Transverse colon (tissue), 4 donors: ENCODE measurements around the gene SCAP. TPM values are rescaled to one million over a fixed set of nuclear protein-coding genes. Genes with fewer than 3 reads are reported as not detected.

ENCODE experiments used
- DNase-seq: peaks from one replicate; pipeline ENCODE4 v3.0.0-alpha.2; 2019
- H3K27ac ChIP-seq, 4 donors: fragments of 200-600 bp; sonication (generic); 2 replicates each; pipeline ENCODE4 v1.5.1; 2016 to 2018; ENCODE audit warnings: inconsistent platforms in 4 of 4
- H3K27me3 ChIP-seq: fragments of 200-600 bp; sonication (generic); 2 replicates; pipeline ENCODE4 v1.5.1; 2017; ENCODE audit warnings: inconsistent platforms
- H3K36me3 ChIP-seq, 4 donors: fragments of 200-600 bp; sonication (generic); 2 replicates each; pipeline ENCODE4 v1.5.1; 2017 to 2019; ENCODE audit warnings: inconsistent platforms in 4 of 4
- H3K4me1 ChIP-seq, 4 donors: fragments of 200-600 bp; sonication (generic); 2 replicates each; pipeline ENCODE4 v1.5.1; 2017 to 2020; ENCODE audit warnings: inconsistent platforms in 4 of 4
- H3K4me3 ChIP-seq, 4 donors: fragments of 200-600 bp; sonication (generic); 1 replicate in 1 of 4; 2 replicates in 3 of 4; pipeline versions ENCODE4 v1.5.1 to v1.6.1; 2017 to 2019; ENCODE audit warnings: inconsistent platforms in 4 of 4
- H3K9me3 ChIP-seq, 2 donors: fragments of 200-600 bp; sonication (generic); 2 replicates each; pipeline ENCODE4 v1.5.1; 2017 to 2019; ENCODE audit warnings: inconsistent platforms in 2 of 2
- CTCF ChIP-seq, 5 experiments: fragments of 200-600 bp in 3 of 5; fragments of 450-650 bp in 2 of 5; sonication (generic) in 3 of 5; IDR thresholded peaks; 1 replicate in 2 of 5; 2 replicates in 3 of 5; pipeline ENCODE4 v1.5.1; 2016 to 2017; ENCODE audit warnings: antibody characterized with exemption in 5 of 5, inconsistent platforms in 3 of 5, mild to moderate bottlenecking in 2 of 5, moderate library complexity in 1 of 5
- EP300 ChIP-seq: sonication (generic); formaldehyde crosslinking; IDR thresholded peaks from one replicate; pipeline ENCODE4 v1.6.1; 2017; ENCODE audit warnings: antibody characterized with exemption, low read depth
- POLR2A ChIP-seq: fragments of 450-650 bp; IDR thresholded peaks from one replicate; pipeline ENCODE4 v1.6.1; 2016; ENCODE audit warnings: antibody characterized with exemption, mild to moderate bottlenecking, moderate library complexity
- POLR2AphosphoS5 ChIP-seq, 3 donors: sonication (generic); formaldehyde crosslinking; IDR thresholded peaks; one replicate each; pipeline ENCODE4 v1.6.1; 2016; ENCODE audit warnings: antibody characterized with exemption in 3 of 3
- WGBS, 2 donors: methylation state at CpG; one replicate each; pipeline ENCODE4 v1.1.5; 2018; ENCODE audit warnings: low coverage in 1 of 2; 5-methylcytosine and 5-hydroxymethylcytosine counted together
- in situ Hi-C, 4 donors: fragments of 200-750 bp; cut with MboI; loops; one replicate each; pipeline versions ENCODE4 v1.15.0 to v1.15.1; 2017; ENCODE audit warnings: low sequenced_read_pairs in 3 of 4, low pct_ligation_motif_present in 1 of 4, low pct_unique_long_range_greater_than_20kb in 1 of 4
- intact Hi-C: fragments of 100-400 bp; cut with DNase I; formaldehyde crosslinking; loops from one replicate; pipeline ENCODE4 v1.15.1; 2023; ENCODE audit warnings: low total_unique reads
- total RNA-seq, 4 donors: library from RNA; depleted of rRNA; stranded (reverse); fragments of >200 nt; gene quantifications; one replicate each; pipeline ENCODE4 v1.1.0, GENCODE V29; 2016

SCAP gene
- total RNA-seq, 4 donors from 2014 or later = 160 to 288 (median 198) TPM

GRCh38 chr3:47381317-47382157 is 94.2 kb downstream of the SCAP start:
- no peaks in the 10 kb centered on the region for H3K27me3 ChIP-seq
- no peaks in the 10 kb centered on the region for H3K9me3 ChIP-seq
- WGBS, 2 donors = 6 to 45% methylated on average over 4 to 44 of the region's 44 CpGs
- no peaks in the 10 kb centered on the region for H3K36me3 ChIP-seq
- peaks cover 9 to 37% (median 24%) of the 10 kb centered on the region in 4 donors for H3K4me1 ChIP-seq
- in situ Hi-C loops (no loop called here), intact Hi-C loops (no loop called here)
- peak; percentile 91 for DNase-seq
- peak overlapping the region; percentile 68 to 97 (median 88) for H3K4me3 ChIP-seq
- H3K27ac ChIP-seq = peak overlapping the region; percentile 93 to 99 (median 98)
- no peak for TF ChIP-seq EP300
- peak in 1 of 3 donors; percentile 75 for TF ChIP-seq POLR2AphosphoS5 (IDR thresholded peaks at IDR 0.05)
- TF ChIP-seq CTCF (IDR thresholded peaks at IDR 0.05) = no peak
- no peak for TF ChIP-seq POLR2A

GRCh38 chr3:47380601-47381316 is 95.0 kb downstream of the SCAP start, which contains the start of gene PTPN23:
PTPN23 (plus strand) TSS chr3:47381021; CDS start chr3:47381097, 76 bp downstream.
- in situ Hi-C loops (no loop called here), intact Hi-C loops (no loop called here)
- Histone ChIP-seq H3K27ac (peak within 1 kb of the TSS; percentile 93 to 99 (median 98)), H3K27me3 (no peaks in the 10 kb centered on the region), H3K9me3 (no peaks in the 10 kb centered on the region), H3K4me1 (peaks cover 9 to 35% (median 24%) of the 10 kb centered on the region in 4 donors), H3K36me3 (no peaks in the 10 kb centered on the region), H3K4me3 (peak within 1 kb of the TSS; percentile 68 to 97 (median 88))
- WGBS, 2 donors = 0% methylated on average over 49 of the region's 61 CpGs; no CpG with 5 or more reads in 1 of the 2 donors
- TF ChIP-seq POLR2A = peak; percentile 92
- TF ChIP-seq POLR2AphosphoS5 (IDR thresholded peaks at IDR 0.05) = peak; percentile 85 to 95 (median 89)
- TF ChIP-seq EP300 = peak; percentile 5
- TF ChIP-seq CTCF (IDR thresholded peaks at IDR 0.05) = no peak
- peak; percentile 99 for DNase-seq

GRCh38 chr3:47380026-47380600 is 95.6 kb downstream of the SCAP start:
- TF ChIP-seq POLR2AphosphoS5 (IDR thresholded peaks at IDR 0.05) = peak in 1 of 3 donors; percentile 38
- TF ChIP-seq EP300 = no peak
- peak in 1 of 5 experiments; percentile 31 for TF ChIP-seq CTCF (IDR thresholded peaks at IDR 0.05)
- Histone ChIP-seq H3K4me1 (peaks cover 9 to 31% (median 24%) of the 10 kb centered on the region in 4 donors), H3K4me3 (peak overlapping the region; percentile 54 to 97 (median 74)), H3K9me3 (no peaks in the 10 kb centered on the region), H3K27me3 (no peaks in the 10 kb centered on the region), H3K36me3 (no peaks in the 10 kb centered on the region), H3K27ac (peak overlapping the region; percentile 93 to 99 (median 98))
- in situ Hi-C loops (no loop called here), intact Hi-C loops (no loop called here)
- peak; percentile 20 for DNase-seq
- WGBS, 2 donors = 9% methylated on average over 23 of the region's 23 CpGs; no CpG with 5 or more reads in 1 of the 2 donors
